Tibial nerve (tissue), 4 donors: ENCODE measurements around the gene RHEB. TPM values are rescaled to one million over a fixed set of nuclear protein-coding genes. Genes with fewer than 3 reads are reported as not detected.

Experiments
- DNase-seq, 2 donors: peaks; one replicate each; pipeline ENCODE4 v3.0.0-alpha.2; 2019; ENCODE audit warnings: low spot score in 2 of 2
- H3K27ac ChIP-seq, 4 donors: fragments of 200-600 bp; sonication (generic) in 3 of 4; one replicate each; pipeline ENCODE4 v1.5.1; 2017 to 2019; ENCODE audit warnings: mild to moderate bottlenecking in 1 of 4
- H3K27me3 ChIP-seq, 2 donors: fragments of 200-600 bp; sonication (generic) in 1 of 2; one replicate each; pipeline versions ENCODE4 v1.5.1 to v1.6.0; 2017 to 2019
- H3K36me3 ChIP-seq, 3 donors: fragments of 200-600 bp; sonication (generic); one replicate each; pipeline ENCODE4 v1.5.1; 2018 to 2019
- H3K4me1 ChIP-seq, 4 donors: fragments of 200-600 bp; sonication (generic) in 3 of 4; one replicate each; pipeline ENCODE4 v1.5.1; 2017 to 2019
- H3K4me3 ChIP-seq, 4 donors: fragments of 200-600 bp; sonication (generic) in 3 of 4; one replicate each; pipeline ENCODE4 v1.5.1; 2017 to 2019; ENCODE audit warnings: mild to moderate bottlenecking in 1 of 4, moderate library complexity in 1 of 4
- H3K9me3 ChIP-seq, 4 donors: fragments of 200-600 bp; sonication (generic) in 3 of 4; one replicate each; pipeline ENCODE4 v1.5.1; 2017 to 2019
- EP300 ChIP-seq, 2 donors: sonication (generic); formaldehyde crosslinking; IDR thresholded peaks; one replicate each; pipeline ENCODE4 v1.6.1; 2017; ENCODE audit warnings: antibody characterized with exemption in 2 of 2, mild to moderate bottlenecking in 1 of 2
- POLR2A ChIP-seq, 2 donors: fragments of 450-650 bp; IDR thresholded peaks; one replicate each; pipeline ENCODE4 v1.6.1; 2017; ENCODE audit warnings: antibody characterized with exemption in 2 of 2, mild to moderate bottlenecking in 2 of 2, moderate library complexity in 2 of 2
- WGBS, 2 donors: methylation state at CpG; one replicate each; pipeline ENCODE4 v1.1.5; 2018; 5-methylcytosine and 5-hydroxymethylcytosine counted together
- total RNA-seq, 4 donors: library from RNA; depleted of rRNA; stranded (reverse); fragments of >200 nt; gene quantifications; one replicate each; pipeline ENCODE4 v1.1.0, GENCODE V29; 2016
- TF ChIP-seq, protein P1 (sequence below), 5 experiments: fragments of 200-600 bp in 3 of 5; fragments of 450-650 bp in 2 of 5; sonication (generic) in 3 of 5; IDR thresholded peaks; one replicate each; pipeline ENCODE4 v1.5.1; 2016 to 2019; ENCODE audit warnings: antibody characterized with exemption in 5 of 5, mild to moderate bottlenecking in 3 of 5, moderate library complexity in 2 of 5

The RHEB gene
- total RNA-seq, 4 donors from 2014 or later: 95.4 to 128 (median 103) TPM

DNA sequence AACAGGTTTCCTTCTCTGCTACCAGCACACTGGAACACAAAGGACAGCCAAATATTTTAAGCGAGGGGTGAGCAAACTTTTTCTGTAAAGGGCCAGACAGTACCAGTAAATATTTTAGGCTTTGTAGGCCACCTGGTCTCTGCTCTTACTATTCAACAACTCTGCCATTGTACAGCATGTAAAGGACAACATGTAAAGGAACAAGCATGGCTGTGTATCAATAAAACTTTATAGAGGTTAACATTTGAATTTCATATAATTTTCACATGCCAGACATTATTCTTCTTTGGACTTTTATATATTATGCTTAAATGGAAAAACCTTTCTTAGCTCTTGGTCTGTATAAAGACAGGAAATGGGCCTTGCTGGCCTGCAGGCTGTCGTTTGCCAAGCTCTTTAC is 30.2 kb downstream of the RHEB start:
- 66 to 71% methylated on average over 2 of the region's 2 CpGs for WGBS, 2 donors
- DNase-seq: no peak
- no peaks in the 10 kb centered on the region for H3K27me3 ChIP-seq
- H3K9me3 ChIP-seq: no peaks in the 10 kb centered on the region
- peaks cover 0 to 81% (median 26%) of the 10 kb centered on the region in 4 donors for H3K4me1 ChIP-seq
- peaks cover 0 to 33% (median 0%) of the 10 kb centered on the region in 3 donors for H3K36me3 ChIP-seq
- TF ChIP-seq EP300 (IDR thresholded peaks at IDR 0.05) (no peak), POLR2A (IDR thresholded peaks at IDR 0.05) (no peak)
- TF ChIP-seq, protein P1, sequence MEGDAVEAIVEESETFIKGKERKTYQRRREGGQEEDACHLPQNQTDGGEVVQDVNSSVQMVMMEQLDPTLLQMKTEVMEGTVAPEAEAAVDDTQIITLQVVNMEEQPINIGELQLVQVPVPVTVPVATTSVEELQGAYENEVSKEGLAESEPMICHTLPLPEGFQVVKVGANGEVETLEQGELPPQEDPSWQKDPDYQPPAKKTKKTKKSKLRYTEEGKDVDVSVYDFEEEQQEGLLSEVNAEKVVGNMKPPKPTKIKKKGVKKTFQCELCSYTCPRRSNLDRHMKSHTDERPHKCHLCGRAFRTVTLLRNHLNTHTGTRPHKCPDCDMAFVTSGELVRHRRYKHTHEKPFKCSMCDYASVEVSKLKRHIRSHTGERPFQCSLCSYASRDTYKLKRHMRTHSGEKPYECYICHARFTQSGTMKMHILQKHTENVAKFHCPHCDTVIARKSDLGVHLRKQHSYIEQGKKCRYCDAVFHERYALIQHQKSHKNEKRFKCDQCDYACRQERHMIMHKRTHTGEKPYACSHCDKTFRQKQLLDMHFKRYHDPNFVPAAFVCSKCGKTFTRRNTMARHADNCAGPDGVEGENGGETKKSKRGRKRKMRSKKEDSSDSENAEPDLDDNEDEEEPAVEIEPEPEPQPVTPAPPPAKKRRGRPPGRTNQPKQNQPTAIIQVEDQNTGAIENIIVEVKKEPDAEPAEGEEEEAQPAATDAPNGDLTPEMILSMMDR (IDR thresholded peaks at IDR 0.05): no peak
- no peak overlapping the region for H3K4me3 ChIP-seq
- H3K27ac ChIP-seq: peak overlapping the region; percentile 6 to 78 (median 41)

DNA sequence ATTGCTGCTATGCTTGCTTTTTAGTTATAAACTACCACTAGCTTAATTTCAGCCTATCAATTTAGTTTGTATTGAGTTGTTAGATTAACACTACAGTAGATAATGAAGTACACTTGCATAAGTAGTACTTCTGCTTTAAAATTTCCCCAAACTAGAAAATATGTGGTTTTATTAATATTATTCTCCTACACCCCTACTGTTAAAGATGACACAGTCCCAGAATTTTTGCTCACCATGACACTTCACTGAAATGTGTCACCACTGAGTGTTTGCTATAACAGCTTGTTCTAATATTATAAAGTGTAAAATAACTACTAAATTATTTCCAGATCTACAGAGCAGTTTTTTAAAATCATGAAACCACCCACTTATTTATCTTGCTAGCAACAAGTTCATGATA is 31.6 kb downstream of the RHEB start:
- H3K27me3 ChIP-seq: no peaks in the 10 kb centered on the region
- H3K27ac ChIP-seq: peak overlapping the region in 2 of 4 donors; percentile 65 to 78
- DNase-seq: no peak
- no peak overlapping the region for H3K4me3 ChIP-seq
- H3K4me1 ChIP-seq: peaks cover 0 to 70% (median 21%) of the 10 kb centered on the region in 4 donors
- H3K9me3 ChIP-seq: no peaks in the 10 kb centered on the region
- TF ChIP-seq, protein P1 (IDR thresholded peaks at IDR 0.05): no peak
- TF ChIP-seq EP300 (IDR thresholded peaks at IDR 0.05): no peak
- TF ChIP-seq POLR2A (IDR thresholded peaks at IDR 0.05): no peak
- H3K36me3 ChIP-seq: peaks cover 0 to 47% (median 0%) of the 10 kb centered on the region in 3 donors

DNA sequence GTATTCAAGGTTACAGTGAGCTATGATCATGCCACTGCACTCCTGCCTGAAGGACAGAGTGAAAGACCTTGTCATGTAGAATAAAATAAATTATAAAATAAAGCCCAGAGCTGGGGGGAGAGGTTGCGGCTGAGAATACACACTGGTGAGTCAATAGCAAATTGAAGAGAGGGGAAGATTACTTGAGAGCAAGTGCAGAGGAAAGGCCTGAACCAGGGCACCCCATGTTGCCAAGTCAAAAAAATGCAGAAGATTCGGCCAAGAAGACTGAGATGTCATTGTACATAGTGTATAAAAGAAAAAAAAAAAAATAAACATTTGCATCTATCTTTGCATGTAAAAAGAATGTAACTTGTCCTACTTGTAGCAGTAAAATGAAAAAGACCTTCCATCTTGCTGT is 32.5 kb downstream of the RHEB start:
- no peak for DNase-seq
- Histone ChIP-seq H3K27ac (peak overlapping the region in 2 of 4 donors; percentile 36 to 46), H3K27me3 (no peaks in the 10 kb centered on the region), H3K4me1 (peaks cover 0 to 73% (median 21%) of the 10 kb centered on the region in 4 donors), H3K4me3 (no peak overlapping the region), H3K36me3 (peaks cover 0 to 50% (median 0%) of the 10 kb centered on the region in 3 donors), H3K9me3 (no peaks in the 10 kb centered on the region)
- 50% methylated on average over 2 of the region's 2 CpGs for WGBS, 2 donors
- TF ChIP-seq, protein P1 (IDR thresholded peaks at IDR 0.05): no peak
- TF ChIP-seq POLR2A (IDR thresholded peaks at IDR 0.05) (no peak), EP300 (IDR thresholded peaks at IDR 0.05) (no peak)

- no peaks in the 10 kb centered on the region for H3K9me3 ChIP-seq
- no peak for DNase-seq
- peaks cover 0 to 57% (median 0%) of the 10 kb centered on the region in 3 donors for H3K36me3 ChIP-seq
- no peak overlapping the region for H3K27ac ChIP-seq
- TF ChIP-seq EP300 (IDR thresholded peaks at IDR 0.05) (no peak), POLR2A (IDR thresholded peaks at IDR 0.05) (no peak)
- TF ChIP-seq, protein P1 (IDR thresholded peaks at IDR 0.05): no peak
- no peaks in the 10 kb centered on the region for H3K27me3 ChIP-seq
- no peak overlapping the region for H3K4me3 ChIP-seq
- peaks cover 0 to 63% (median 18%) of the 10 kb centered on the region in 4 donors for H3K4me1 ChIP-seq
- WGBS, 2 donors: 88 to 94% methylated on average over 3 of the region's 3 CpGs
Measured at GRCh38 chr7:151486074-151486473, 33.6 kb downstream of the RHEB start.

- Histone ChIP-seq H3K9me3 (no peaks in the 10 kb centered on the region), H3K36me3 (peaks cover 0 to 55% (median 0%) of the 10 kb centered on the region in 3 donors), H3K4me1 (peaks cover 0 to 54% (median 14%) of the 10 kb centered on the region in 4 donors), H3K27me3 (no peaks in the 10 kb centered on the region), H3K27ac (peak overlapping the region in 1 of 4 donors; percentile 45), H3K4me3 (no peak overlapping the region)
- 71 to 80% methylated on average over 7 of the region's 7 CpGs for WGBS, 2 donors
- TF ChIP-seq EP300 (IDR thresholded peaks at IDR 0.05): no peak
- TF ChIP-seq POLR2A (IDR thresholded peaks at IDR 0.05): no peak
- TF ChIP-seq, protein P1 (IDR thresholded peaks at IDR 0.05): no peak
- no peak for DNase-seq
Measured at GRCh38 chr7:151484971-151485707, 34.6 kb downstream of the RHEB start.
